ENCODE measurements around the gene GPR42. TPM values are rescaled to one million over a fixed set of nuclear protein-coding genes. Genes with fewer than 3 reads are reported as not detected.

Gene GPR42
- total RNA-seq, 4 donors from 2014 or later = 0.70 TPM; not detected in 3

- Histone ChIP-seq H3K36me3 (no peaks in the 10 kb centered on the region), H3K4me1 (no peaks in the 10 kb centered on the region), H3K27me3 (no peaks in the 10 kb centered on the region), H3K9me3 (peaks cover 0 to 7% (median 2%) of the 10 kb centered on the region in 4 donors), H3K4me3 (no peak overlapping the region), H3K27ac (no peak overlapping the region)
- TF ChIP-seq, protein P1, sequence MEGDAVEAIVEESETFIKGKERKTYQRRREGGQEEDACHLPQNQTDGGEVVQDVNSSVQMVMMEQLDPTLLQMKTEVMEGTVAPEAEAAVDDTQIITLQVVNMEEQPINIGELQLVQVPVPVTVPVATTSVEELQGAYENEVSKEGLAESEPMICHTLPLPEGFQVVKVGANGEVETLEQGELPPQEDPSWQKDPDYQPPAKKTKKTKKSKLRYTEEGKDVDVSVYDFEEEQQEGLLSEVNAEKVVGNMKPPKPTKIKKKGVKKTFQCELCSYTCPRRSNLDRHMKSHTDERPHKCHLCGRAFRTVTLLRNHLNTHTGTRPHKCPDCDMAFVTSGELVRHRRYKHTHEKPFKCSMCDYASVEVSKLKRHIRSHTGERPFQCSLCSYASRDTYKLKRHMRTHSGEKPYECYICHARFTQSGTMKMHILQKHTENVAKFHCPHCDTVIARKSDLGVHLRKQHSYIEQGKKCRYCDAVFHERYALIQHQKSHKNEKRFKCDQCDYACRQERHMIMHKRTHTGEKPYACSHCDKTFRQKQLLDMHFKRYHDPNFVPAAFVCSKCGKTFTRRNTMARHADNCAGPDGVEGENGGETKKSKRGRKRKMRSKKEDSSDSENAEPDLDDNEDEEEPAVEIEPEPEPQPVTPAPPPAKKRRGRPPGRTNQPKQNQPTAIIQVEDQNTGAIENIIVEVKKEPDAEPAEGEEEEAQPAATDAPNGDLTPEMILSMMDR (IDR thresholded peaks at IDR 0.05) = no peak
- TF ChIP-seq POLR2A (IDR thresholded peaks at IDR 0.05) = no peak
- no peak for DNase-seq
These were observed 18.5 kb downstream of the GPR42 start for GRCh38 chr19:35389192-35389861.

- TF ChIP-seq POLR2A (IDR thresholded peaks at IDR 0.05) = no peak
- TF ChIP-seq, protein P1 (IDR thresholded peaks at IDR 0.05) = no peak
- Histone ChIP-seq H3K27me3 (no peaks in the 10 kb centered on the region), H3K36me3 (no peaks in the 10 kb centered on the region), H3K27ac (no peak overlapping the region), H3K4me3 (no peak overlapping the region), H3K4me1 (peaks cover 0 to 5% (median 0%) of the 10 kb centered on the region in 4 donors), H3K9me3 (no peaks in the 10 kb centered on the region)
- no peak for DNase-seq
These were observed 22.2 kb downstream of the GPR42 start for GRCh38 chr19:35392742-35393715.

GRCh38 chr19:35395382-35396199 is 24.7 kb downstream of the GPR42 start:
- Histone ChIP-seq H3K4me3 (no peak overlapping the region), H3K9me3 (no peaks in the 10 kb centered on the region), H3K27ac (no peak overlapping the region), H3K27me3 (no peaks in the 10 kb centered on the region), H3K36me3 (no peaks in the 10 kb centered on the region), H3K4me1 (peaks cover 0 to 5% (median 0%) of the 10 kb centered on the region in 4 donors)
- DNase-seq = peak in 2 of 3 donors; percentile 51 to 58
- TF ChIP-seq, protein P1 (IDR thresholded peaks at IDR 0.05) = no peak
- TF ChIP-seq POLR2A (IDR thresholded peaks at IDR 0.05) = no peak

- H3K27ac ChIP-seq = no peak overlapping the region
- no peak for TF ChIP-seq POLR2A (IDR thresholded peaks at IDR 0.05)
- TF ChIP-seq, protein P1 (IDR thresholded peaks at IDR 0.05) = no peak
- H3K4me3 ChIP-seq = no peak overlapping the region
- peaks cover 0 to 5% (median 0%) of the 10 kb centered on the region in 4 donors for H3K4me1 ChIP-seq
- no peaks in the 10 kb centered on the region for H3K9me3 ChIP-seq
- no peaks in the 10 kb centered on the region for H3K36me3 ChIP-seq
- no peaks in the 10 kb centered on the region for H3K27me3 ChIP-seq
- no peak for DNase-seq
These were observed 25.5 kb downstream of the GPR42 start for GRCh38 chr19:35396240-35396885.

- TF ChIP-seq POLR2A (IDR thresholded peaks at IDR 0.05) = no peak
- TF ChIP-seq, protein P1 (IDR thresholded peaks at IDR 0.05) = no peak
- Histone ChIP-seq H3K4me1 (peaks cover 0 to 5% (median 0%) of the 10 kb centered on the region in 4 donors), H3K36me3 (no peaks in the 10 kb centered on the region)
These were observed 26.2 kb downstream of the GPR42 start for GRCh38 chr19:35397064-35397463.

More at GRCh38 chr19:35397064-35397463, 26.2 kb downstream of the GPR42 start:
- Histone ChIP-seq H3K9me3 (no peaks in the 10 kb centered on the region), H3K27ac (no peak overlapping the region), H3K27me3 (no peaks in the 10 kb centered on the region), H3K4me3 (no peak overlapping the region)
- no peak for DNase-seq

All from Peyer's patch (tissue), 4 donors.